Measurements from ENCODE around the gene RNF144B. TPM values are rescaled to one million over a fixed set of nuclear protein-coding genes. Genes with fewer than 3 reads are reported as not detected.
A peak's percentile ranks its signal among the peaks of the same experiment; 100 is the strongest.

The RNF144B gene
- 10 to 100 TPM; 11.9 to 17.3 (median 15.4) TPM for total RNA-seq
- polyA plus RNA-seq: 7.1 TPM
- long read RNA-seq, donor 1, full-length matches to known transcripts: 9 of 18 reads
- long read RNA-seq, donor 1, partial matches to known transcripts: 6 of 18 reads
- long read RNA-seq, donor 1, other reads (novel, unspliced or antisense): 3 of 18 reads
- long read RNA-seq, donor 2, full-length matches to known transcripts: 5 of 11 reads
- long read RNA-seq, donor 2, partial matches to known transcripts: 0 of 11 reads
- long read RNA-seq, donor 2, other reads (novel, unspliced or antisense): 6 of 11 reads
- long read RNA-seq, donor 3, full-length matches to known transcripts: 8 of 35 reads
- long read RNA-seq, donor 3, partial matches to known transcripts: 18 of 35 reads
- long read RNA-seq, donor 3, other reads (novel, unspliced or antisense): 9 of 35 reads
- long read RNA-seq, donor 4, full-length matches to known transcripts: 3 of 7 reads
- long read RNA-seq, donor 4, partial matches to known transcripts: 1 of 7 reads
- long read RNA-seq, donor 4, other reads (novel, unspliced or antisense): 3 of 7 reads

- peak within 1 kb of the TSS; percentile 63 for H3K4me3 ChIP-seq (ENCODE audit: low read length)
- H3K27ac ChIP-seq (ENCODE audit: low read length): peak within 1 kb of the TSS; percentile 80
- no peaks in the 10 kb centered on the region for H3K27me3 ChIP-seq (ENCODE audit: control insufficient read depth, insufficient read depth)
- 2% methylated on average over 40 of the region's 40 CpGs for WGBS
- no peaks in the 10 kb centered on the region for H3K9me3 ChIP-seq (ENCODE audit: control insufficient read depth, low read length)
- DNase-seq (peak; percentile 85 to 94 (median 93)), ATAC-seq (peak; percentile 96)
- intact Hi-C loops (cut with DNase I): no loop called here
- peaks cover 4% of the 10 kb centered on the region for H3K4me1 ChIP-seq (ENCODE audit: control insufficient read depth, insufficient read depth, low read length)
Measured at GRCh38 chr6:18387061-18387721, at the start of gene RNF144B. TSS of gene RNF144B (plus strand) at chr6:18387350. CDS start at chr6:18399535, 12,185 bp downstream.

GRCh38 chr6:18339599-18339998 lies 47.6 kb upstream of the RNF144B start:
- intact Hi-C loops (cut with DNase I): no loop called here
- ATAC-seq (no peak), DNase-seq (no peak)
- no peaks in the 10 kb centered on the region for H3K27me3 ChIP-seq (ENCODE audit: control insufficient read depth, insufficient read depth)
- H3K4me1 ChIP-seq (ENCODE audit: control insufficient read depth, insufficient read depth, low read length): no peaks in the 10 kb centered on the region
- H3K9me3 ChIP-seq (ENCODE audit: control insufficient read depth, low read length): no peaks in the 10 kb centered on the region
- WGBS: 49% methylated on average over 1 of the region's 1 CpG
- H3K4me3 ChIP-seq (ENCODE audit: low read length): no peak overlapping the region
- no peak overlapping the region for H3K27ac ChIP-seq (ENCODE audit: low read length)

DNA sequence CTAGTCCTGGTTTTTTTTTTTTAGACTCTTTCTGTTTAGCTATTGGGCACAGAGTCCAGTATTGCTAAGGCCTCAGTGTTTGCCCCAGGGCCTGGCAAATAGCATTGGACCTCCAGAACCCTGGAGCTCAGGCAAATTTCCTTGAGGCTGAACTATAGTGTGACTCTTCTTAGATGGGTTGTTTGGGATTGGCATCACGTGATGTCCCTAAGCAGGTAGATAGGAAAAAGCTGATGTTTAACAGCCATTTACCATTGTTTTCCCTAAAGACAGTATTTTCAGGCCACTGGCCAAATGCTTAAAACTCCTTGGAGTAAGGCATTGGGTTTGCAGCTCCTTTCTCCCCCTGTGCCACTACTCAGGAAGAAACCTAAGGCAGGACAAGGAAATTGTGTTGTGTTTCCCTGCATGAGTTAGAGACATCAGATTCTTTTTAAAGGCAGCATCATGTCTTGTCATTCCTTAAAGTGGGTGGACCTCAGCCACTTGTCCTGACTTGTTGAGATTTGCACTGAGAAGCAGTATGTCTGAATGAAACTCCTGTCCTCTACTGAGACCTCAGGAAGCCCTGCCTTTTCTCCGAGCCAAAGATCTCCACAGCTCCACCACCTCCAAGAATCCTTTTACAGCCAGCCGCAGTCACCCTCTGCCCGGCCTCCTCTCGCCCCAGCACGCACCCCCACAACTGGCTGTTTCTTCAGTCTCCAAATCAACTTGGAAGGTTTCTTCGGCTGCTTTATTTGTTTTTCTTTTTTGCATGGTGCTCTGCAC lies 46.2 kb upstream of the RNF144B start:
- no peak overlapping the region for H3K27ac ChIP-seq (ENCODE audit: low read length)
- ATAC-seq: no peak
- no peaks in the 10 kb centered on the region for H3K9me3 ChIP-seq (ENCODE audit: control insufficient read depth, low read length)
- H3K27me3 ChIP-seq (ENCODE audit: control insufficient read depth, insufficient read depth): no peaks in the 10 kb centered on the region
- intact Hi-C loops (cut with DNase I): no loop called here
- WGBS: 79% methylated on average over 7 of the region's 7 CpGs
- no peaks in the 10 kb centered on the region for H3K4me1 ChIP-seq (ENCODE audit: control insufficient read depth, insufficient read depth, low read length)
- no peak for DNase-seq
- no peak overlapping the region for H3K4me3 ChIP-seq (ENCODE audit: low read length)

GRCh38 chr6:18342223-18342622 lies 44.9 kb upstream of the RNF144B start:
- H3K27me3 ChIP-seq (ENCODE audit: control insufficient read depth, insufficient read depth): no peaks in the 10 kb centered on the region
- ATAC-seq (no peak), DNase-seq (no peak)
- H3K27ac ChIP-seq (ENCODE audit: low read length): no peak overlapping the region
- 88% methylated on average over 3 of the region's 3 CpGs for WGBS
- no peak overlapping the region for H3K4me3 ChIP-seq (ENCODE audit: low read length)
- H3K9me3 ChIP-seq (ENCODE audit: control insufficient read depth, low read length): no peaks in the 10 kb centered on the region
- intact Hi-C loops (cut with DNase I): no loop called here
- H3K4me1 ChIP-seq (ENCODE audit: control insufficient read depth, insufficient read depth, low read length): no peaks in the 10 kb centered on the region

GRCh38 chr6:18343741-18344140 lies 43.4 kb upstream of the RNF144B start:
- Histone ChIP-seq H3K4me3 (ENCODE audit: low read length) (no peak overlapping the region), H3K27me3 (ENCODE audit: control insufficient read depth, insufficient read depth) (no peaks in the 10 kb centered on the region), H3K4me1 (ENCODE audit: control insufficient read depth, insufficient read depth, low read length) (no peaks in the 10 kb centered on the region), H3K27ac (ENCODE audit: low read length) (no peak overlapping the region), H3K9me3 (ENCODE audit: control insufficient read depth, low read length) (no peaks in the 10 kb centered on the region)
- 52% methylated on average over 2 of the region's 2 CpGs for WGBS
- no peak for DNase-seq
- ATAC-seq: no peak
- intact Hi-C loops (cut with DNase I): no loop called here

DNA sequence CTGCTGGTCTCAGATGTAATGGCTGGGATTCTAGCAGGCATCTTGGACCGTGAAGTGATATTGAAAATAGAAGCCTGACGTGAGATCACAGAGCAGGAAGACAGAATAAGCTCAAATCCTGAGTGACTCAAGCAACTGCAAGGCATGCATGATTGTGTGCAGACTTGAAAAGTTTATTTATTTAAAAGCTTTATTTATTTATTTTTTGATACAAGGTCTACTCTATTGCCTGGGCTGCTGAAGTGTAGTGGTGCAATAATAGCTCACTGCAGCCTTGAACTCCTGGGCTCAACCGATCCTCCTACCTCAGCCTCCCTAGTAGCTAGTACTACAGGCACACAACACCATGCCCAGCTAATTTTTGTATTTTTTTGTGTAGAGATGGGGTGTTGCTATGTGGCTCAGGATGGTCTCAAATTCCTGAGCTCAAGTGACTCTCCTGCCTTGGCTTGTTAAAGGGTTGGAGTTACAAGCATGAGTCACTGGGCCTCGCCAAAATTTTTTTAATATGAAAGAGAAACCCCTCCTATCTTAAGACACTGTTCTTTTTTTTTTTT lies 40.1 kb upstream of the RNF144B start:
- Histone ChIP-seq H3K27me3 (ENCODE audit: control insufficient read depth, insufficient read depth) (no peaks in the 10 kb centered on the region), H3K4me1 (ENCODE audit: control insufficient read depth, insufficient read depth, low read length) (no peaks in the 10 kb centered on the region), H3K9me3 (ENCODE audit: control insufficient read depth, low read length) (no peaks in the 10 kb centered on the region), H3K4me3 (ENCODE audit: low read length) (no peak overlapping the region), H3K27ac (ENCODE audit: low read length) (no peak overlapping the region)
- intact Hi-C loops (cut with DNase I): no loop called here
- WGBS: 83% methylated on average over 4 of the region's 4 CpGs
- no peak for DNase-seq
- ATAC-seq: no peak

DNA sequence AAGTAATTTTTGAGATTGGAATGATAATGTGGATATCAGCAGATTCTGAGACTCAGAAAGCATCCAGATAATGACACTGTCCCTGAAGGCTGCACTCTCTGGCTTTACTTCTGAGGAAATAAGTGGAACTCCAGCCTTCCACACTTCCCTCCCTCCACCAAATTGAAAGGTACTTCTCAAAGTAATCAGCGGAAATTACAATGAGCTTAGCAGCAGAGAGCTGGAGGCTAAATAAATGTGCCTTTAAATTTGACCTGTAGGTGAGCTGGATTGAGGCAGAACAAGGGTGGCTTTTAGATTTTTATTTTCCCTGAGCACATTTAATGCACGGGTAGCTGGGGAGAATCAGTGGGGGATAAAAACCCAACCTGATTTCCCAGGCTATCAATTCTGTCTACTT lies 39.3 kb upstream of the RNF144B start:
- DNase-seq: no peak
- 84% methylated on average over 2 of the region's 2 CpGs for whole genome bisulfite sequencing

GRCh38 chr6:18349386-18349785 lies 37.8 kb upstream of the RNF144B start:
- DNase-seq (no peak), ATAC-seq (no peak)
- intact Hi-C loops (cut with DNase I): no loop called here
- Histone ChIP-seq H3K4me3 (ENCODE audit: low read length) (no peak overlapping the region), H3K27me3 (ENCODE audit: control insufficient read depth, insufficient read depth) (no peaks in the 10 kb centered on the region), H3K27ac (ENCODE audit: low read length) (no peak overlapping the region), H3K4me1 (ENCODE audit: control insufficient read depth, insufficient read depth, low read length) (no peaks in the 10 kb centered on the region), H3K9me3 (ENCODE audit: control insufficient read depth, low read length) (no peaks in the 10 kb centered on the region)

More for the DNA sequence above, 39.3 kb upstream of the RNF144B start:
- no peak overlapping the region for H3K27ac ChIP-seq (ENCODE audit: low read length)
- H3K9me3 ChIP-seq (ENCODE audit: control insufficient read depth, low read length): no peaks in the 10 kb centered on the region
- H3K4me3 ChIP-seq (ENCODE audit: low read length): no peak overlapping the region
- ATAC-seq: no peak
- no peaks in the 10 kb centered on the region for H3K4me1 ChIP-seq (ENCODE audit: control insufficient read depth, insufficient read depth, low read length)
- no peaks in the 10 kb centered on the region for H3K27me3 ChIP-seq (ENCODE audit: control insufficient read depth, insufficient read depth)
- intact Hi-C loops (cut with DNase I): no loop called here

GRCh38 chr6:18350271-18350670 lies 36.9 kb upstream of the RNF144B start:
- no peaks in the 10 kb centered on the region for H3K4me1 ChIP-seq (ENCODE audit: control insufficient read depth, insufficient read depth, low read length)
- no peak for ATAC-seq
- no peaks in the 10 kb centered on the region for H3K27me3 ChIP-seq (ENCODE audit: control insufficient read depth, insufficient read depth)
- H3K27ac ChIP-seq (ENCODE audit: low read length): no peak overlapping the region
- no peak overlapping the region for H3K4me3 ChIP-seq (ENCODE audit: low read length)
- no peaks in the 10 kb centered on the region for H3K9me3 ChIP-seq (ENCODE audit: control insufficient read depth, low read length)
- WGBS: 88% methylated on average over 4 of the region's 4 CpGs
- intact Hi-C loops (cut with DNase I): no loop called here
- no peak for DNase-seq

DNA sequence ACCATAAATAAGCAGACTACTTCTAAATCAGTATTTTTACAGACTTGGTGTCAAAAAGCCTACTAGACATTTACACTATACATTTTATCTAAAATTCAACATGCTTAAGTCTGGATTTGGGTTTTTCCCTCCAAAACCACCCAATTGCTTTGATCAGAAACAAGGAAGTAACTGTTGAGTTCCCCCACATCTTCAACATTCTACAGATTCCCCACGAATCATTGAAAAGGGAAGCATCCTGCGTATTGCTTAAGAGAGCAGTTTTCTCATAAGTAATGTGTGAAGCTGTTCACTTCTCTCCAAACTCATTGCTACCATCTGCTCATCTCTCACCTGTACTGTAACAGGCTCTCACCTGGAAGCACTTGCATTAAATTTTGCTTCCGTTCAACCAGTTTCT lies 36.4 kb upstream of the RNF144B start:
- intact Hi-C loops (cut with DNase I): no loop called here
- no peak for DNase-seq
- Histone ChIP-seq H3K4me1 (ENCODE audit: control insufficient read depth, insufficient read depth, low read length) (no peaks in the 10 kb centered on the region), H3K4me3 (ENCODE audit: low read length) (no peak overlapping the region), H3K27me3 (ENCODE audit: control insufficient read depth, insufficient read depth) (no peaks in the 10 kb centered on the region), H3K27ac (ENCODE audit: low read length) (no peak overlapping the region), H3K9me3 (ENCODE audit: control insufficient read depth, low read length) (no peaks in the 10 kb centered on the region)
- WGBS: 77% methylated on average over 3 of the region's 3 CpGs
- no peak for ATAC-seq
